Testis (tissue), 2 donors: ENCODE data around the gene ADTRP.

Source experiments
- POLR2A ChIP-seq: fragments of 450-650 bp; IDR thresholded peaks from one replicate; pipeline ENCODE4 v1.6.1; 2017; ENCODE audit warnings: antibody characterized with exemption, mild to moderate bottlenecking, moderate library complexity
- TF ChIP-seq, protein P1 (sequence below), 3 experiments: fragments of 450-650 bp in 2 of 3; fragments of 200-600 bp in 1 of 3; sonication (generic) in 1 of 3; IDR thresholded peaks; one replicate each; pipeline ENCODE4 v1.5.1; 2016 to 2019; ENCODE audit warnings: antibody characterized with exemption in 3 of 3, mild to moderate bottlenecking in 2 of 3, moderate library complexity in 1 of 3

DNA sequence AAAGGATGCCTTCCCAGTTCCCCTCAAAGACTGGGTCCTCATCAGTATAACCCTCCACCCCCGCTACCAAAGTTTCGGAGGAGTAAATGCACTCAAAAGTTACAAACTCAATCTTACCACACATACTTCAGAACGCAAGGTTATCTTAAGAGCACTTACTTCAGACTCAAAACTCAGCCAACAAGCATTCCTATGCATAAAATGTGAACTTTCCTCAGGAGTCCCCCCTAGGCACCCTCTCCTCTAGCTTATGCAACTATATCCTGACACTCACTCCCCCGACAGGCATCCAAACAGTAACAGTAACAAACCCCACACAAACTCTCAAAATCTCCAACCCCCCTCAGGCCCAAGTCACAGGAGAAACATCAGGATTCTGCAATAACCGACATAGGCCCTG is 11.1 kb upstream of the ADTRP start:
- TF ChIP-seq, protein P1, sequence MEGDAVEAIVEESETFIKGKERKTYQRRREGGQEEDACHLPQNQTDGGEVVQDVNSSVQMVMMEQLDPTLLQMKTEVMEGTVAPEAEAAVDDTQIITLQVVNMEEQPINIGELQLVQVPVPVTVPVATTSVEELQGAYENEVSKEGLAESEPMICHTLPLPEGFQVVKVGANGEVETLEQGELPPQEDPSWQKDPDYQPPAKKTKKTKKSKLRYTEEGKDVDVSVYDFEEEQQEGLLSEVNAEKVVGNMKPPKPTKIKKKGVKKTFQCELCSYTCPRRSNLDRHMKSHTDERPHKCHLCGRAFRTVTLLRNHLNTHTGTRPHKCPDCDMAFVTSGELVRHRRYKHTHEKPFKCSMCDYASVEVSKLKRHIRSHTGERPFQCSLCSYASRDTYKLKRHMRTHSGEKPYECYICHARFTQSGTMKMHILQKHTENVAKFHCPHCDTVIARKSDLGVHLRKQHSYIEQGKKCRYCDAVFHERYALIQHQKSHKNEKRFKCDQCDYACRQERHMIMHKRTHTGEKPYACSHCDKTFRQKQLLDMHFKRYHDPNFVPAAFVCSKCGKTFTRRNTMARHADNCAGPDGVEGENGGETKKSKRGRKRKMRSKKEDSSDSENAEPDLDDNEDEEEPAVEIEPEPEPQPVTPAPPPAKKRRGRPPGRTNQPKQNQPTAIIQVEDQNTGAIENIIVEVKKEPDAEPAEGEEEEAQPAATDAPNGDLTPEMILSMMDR (IDR thresholded peaks at IDR 0.05) = no peak
- TF ChIP-seq POLR2A = no peak
